NCI-H2171 treated with DMSO at 0.1 percent for 48 hours (cell line): ENCODE data around the gene SLC25A4.

Experiments
- DNase-seq: peaks from one replicate; lab custom pipeline; 2025; lab: John Stamatoyannopoulos, UW

The SLC25A4 gene

GRCh38 chr4:185120631-185120946 is 22.5 kb upstream of the SLC25A4 start:
- no peak for DNase-seq

DNA sequence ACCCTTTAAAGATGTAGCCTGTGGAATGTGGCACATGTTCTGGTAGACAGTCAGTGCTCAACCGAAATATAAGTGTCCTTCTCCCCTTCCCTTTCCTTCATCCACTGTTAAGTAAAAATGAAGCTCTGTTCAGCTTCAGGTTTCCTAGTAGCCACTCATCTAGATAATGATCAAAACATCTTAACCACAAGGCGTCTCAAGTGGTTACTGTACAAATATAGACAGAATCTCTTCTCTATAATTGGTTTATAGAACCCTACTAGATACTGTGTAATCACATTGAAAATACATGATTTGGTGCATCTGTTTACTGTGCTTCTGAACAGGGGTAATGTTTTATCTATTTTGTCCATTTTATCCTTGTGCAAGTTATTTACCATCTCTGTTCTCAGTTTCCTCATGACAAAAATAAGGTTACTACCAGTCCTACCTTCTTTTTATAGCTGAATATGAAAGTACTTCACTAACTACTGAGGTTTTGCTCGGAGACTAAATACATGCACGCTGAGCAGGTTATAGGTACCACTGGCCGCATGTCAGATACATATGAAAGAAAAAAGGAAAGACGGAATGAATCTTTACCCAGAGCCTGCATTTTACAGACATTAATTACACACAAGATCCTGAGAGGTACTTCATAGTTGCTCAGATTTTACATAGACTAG is 20.3 kb upstream of the SLC25A4 start:
- no peak for DNase-seq

GRCh38 chr4:185124006-185124405 is 19.1 kb upstream of the SLC25A4 start:
- no peak for DNase-seq

DNA sequence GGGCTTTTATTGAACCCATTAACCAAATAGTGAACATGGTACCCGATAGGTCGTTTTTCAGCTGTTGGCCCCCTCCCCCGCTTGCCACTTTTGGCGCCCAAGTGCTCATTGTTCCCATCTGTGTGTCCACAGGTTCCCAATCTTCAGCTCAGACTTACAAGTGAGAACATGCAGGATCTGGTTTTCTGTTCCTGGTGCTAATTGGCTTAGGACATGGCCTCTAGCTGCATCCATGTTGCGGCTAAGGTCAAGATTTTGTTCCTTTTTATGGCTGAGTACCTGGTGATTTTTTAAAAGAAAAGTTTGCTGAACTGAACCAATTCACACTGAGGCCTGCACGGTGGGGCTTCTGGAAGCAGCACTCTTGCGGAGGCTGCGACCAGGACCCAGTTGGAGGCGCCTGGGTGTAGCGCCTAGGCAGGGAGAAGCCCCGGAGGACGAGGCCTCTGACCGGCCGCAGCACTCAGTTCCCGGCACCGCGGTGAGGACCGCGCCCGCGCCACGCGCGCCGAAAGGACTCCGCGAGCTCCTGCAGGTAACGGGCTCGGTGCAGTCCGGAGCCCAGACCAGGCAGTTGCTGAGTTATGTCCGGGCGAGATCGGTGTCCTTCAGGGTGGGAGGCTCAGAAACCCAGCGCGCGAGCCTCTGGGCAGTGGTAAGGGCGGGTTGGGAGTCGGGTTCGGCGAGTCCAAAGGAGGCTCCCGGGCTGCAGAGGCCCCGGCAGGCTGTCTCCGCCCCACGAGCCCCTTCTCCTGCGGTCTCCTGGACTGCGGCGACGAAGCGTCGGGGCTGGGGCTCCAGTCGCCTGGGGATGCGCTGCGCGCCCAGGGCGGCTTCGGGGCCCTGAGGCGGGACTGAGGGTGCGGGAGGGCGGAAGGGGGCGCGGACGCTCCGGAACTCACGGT is 15.8 kb upstream of the SLC25A4 start:
- DNase-seq: no peak

GRCh38 chr4:185128272-185129119 is 14.6 kb upstream of the SLC25A4 start:
- no peak for DNase-seq

GRCh38 chr4:185134307-185134869 is 8.7 kb upstream of the SLC25A4 start:
- DNase-seq: peak; percentile 26

DNA sequence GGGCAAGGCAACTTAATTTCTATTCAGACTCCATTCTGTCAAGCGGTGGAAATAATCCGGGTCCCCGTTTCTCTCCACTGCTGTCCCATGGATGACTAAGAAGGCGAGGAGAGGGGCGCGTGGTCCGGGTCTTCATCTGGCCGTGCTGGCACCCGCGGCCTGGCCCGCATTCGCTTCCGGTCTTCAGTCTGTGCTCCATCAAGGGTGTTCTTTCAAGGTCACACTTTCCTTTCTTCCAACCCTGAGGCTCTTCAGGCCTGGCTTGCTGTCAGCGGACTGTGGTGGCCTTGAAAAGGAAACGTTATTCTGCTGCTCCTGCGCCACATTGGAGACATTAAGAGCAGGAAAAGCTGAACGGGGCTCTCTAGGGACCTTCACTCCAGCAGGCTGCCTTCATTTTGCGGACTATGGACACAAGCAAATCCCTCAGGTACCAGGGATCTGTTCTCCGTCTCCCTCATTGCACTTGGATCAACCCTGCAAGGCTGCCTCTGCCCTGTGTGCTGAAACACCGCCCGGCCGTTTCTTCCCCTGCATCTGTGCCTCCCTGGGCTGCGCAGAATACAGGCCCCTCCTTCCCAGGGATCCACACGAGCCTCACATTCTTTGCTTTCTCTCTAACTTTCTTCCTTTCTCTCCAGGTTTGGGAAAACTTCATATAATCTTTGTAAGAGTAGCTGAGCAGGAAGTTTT is 5.7 kb upstream of the SLC25A4 start:
- no peak for DNase-seq

- no peak for DNase-seq
Observed at GRCh38 chr4:185138161-185138560, 4.9 kb upstream of the SLC25A4 start.

GRCh38 chr4:185139736-185140135 is 3.3 kb upstream of the SLC25A4 start:
- no peak for DNase-seq

DNA sequence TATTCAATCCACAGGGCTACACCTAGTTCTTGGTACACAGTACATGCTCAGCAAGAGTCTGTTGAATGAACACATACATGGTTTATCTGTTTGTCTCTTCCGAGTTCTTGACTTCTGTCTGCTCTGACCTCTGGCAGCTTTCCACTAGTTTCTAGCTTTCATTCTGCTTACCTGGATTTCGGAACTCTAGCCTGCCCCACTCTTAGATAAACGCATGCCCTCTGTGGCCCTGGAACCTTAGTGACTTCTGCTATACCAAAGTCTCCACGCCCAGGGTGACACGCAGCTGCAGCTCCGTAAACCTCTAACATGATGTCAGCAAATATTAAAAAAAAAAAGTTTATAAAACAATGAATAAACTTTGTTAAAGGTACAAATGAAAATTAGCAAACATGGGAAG is 1.3 kb upstream of the SLC25A4 start:
- no peak for DNase-seq

DNA sequence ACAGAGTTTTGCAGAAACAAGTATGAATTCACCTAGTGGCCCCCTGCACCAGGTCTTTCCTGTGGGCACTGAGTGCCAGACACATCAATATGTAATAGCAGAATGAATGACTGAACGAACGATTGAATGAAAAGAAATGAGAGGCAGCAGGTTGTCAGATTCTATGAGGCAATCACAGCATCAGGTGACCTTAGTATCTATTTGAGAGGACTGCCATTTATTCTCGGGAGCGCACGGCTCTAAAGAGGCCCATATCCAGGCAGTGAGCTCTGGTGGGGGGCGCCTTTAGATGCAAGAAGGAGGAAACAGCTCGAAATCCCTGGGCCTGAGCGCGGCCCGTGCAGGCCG is 528 bp upstream of the SLC25A4 start:
- DNase-seq: peak; percentile 22

- peak; percentile 43 for DNase-seq
Observed at GRCh38 chr4:185143601-185143969, 519 bp downstream of the SLC25A4 start.

DNA sequence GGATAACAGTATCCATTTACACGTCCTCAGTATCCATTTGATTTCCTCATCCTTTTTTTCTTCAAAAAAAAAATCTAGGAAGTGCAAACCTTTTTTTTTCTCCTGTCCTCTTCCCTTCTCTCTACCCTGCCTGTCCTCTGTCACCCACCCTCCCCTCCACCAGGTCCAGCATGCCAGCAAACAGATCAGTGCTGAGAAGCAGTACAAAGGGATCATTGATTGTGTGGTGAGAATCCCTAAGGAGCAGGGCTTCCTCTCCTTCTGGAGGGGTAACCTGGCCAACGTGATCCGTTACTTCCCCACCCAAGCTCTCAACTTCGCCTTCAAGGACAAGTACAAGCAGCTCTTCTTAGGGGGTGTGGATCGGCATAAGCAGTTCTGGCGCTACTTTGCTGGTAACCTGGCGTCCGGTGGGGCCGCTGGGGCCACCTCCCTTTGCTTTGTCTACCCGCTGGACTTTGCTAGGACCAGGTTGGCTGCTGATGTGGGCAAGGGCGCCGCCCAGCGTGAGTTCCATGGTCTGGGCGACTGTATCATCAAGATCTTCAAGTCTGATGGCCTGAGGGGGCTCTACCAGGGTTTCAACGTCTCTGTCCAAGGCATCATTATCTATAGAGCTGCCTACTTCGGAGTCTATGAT is 1.7 kb downstream of the SLC25A4 start:
- no peak for DNase-seq

DNA sequence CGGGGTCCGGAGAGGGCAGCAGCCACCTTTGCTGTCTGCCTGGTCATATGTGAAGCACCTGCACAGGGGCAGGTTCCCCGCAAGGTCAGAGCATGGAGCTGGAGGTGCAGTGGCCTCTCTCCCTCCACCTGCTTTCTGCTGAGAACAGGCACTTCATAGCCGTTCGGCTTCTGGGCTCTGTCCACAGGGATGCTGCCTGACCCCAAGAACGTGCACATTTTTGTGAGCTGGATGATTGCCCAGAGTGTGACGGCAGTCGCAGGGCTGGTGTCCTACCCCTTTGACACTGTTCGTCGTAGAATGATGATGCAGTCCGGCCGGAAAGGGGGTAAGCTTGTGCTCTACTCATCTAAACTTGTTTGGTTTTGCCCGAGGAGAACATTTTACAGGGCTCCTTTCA is 2.5 kb downstream of the SLC25A4 start:
- DNase-seq: no peak

GRCh38 chr4:185149392-185149791 is 6.3 kb downstream of the SLC25A4 start:
- no peak for DNase-seq

- no peak for DNase-seq
Observed at GRCh38 chr4:185151296-185151695, 8.2 kb downstream of the SLC25A4 start.

GRCh38 chr4:185165605-185166063 is 22.6 kb downstream of the SLC25A4 start:
- DNase-seq: no peak

- DNase-seq: no peak
Observed at GRCh38 chr4:185167234-185167633, 24.2 kb downstream of the SLC25A4 start.

- DNase-seq: no peak
Observed at GRCh38 chr4:185171373-185172071, 28.5 kb downstream of the SLC25A4 start.

DNA sequence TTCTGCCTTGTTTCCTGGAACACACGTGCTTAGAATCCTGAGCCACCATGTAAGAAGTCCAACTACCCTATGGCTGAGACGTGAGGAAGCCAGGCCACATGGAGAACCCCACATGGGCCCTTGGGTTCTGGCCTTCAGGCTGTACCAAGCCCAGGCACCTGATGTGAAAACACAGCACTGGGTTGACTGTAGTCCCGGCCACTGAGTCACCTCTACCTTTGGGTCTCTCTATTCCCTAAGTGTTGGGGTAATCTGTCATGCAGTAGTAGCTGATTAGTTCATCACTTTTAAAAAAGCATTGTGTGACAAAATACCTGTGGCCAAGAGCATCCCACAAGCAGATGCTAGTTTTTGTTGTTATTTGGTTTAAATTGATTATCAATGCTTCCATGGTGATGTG is 36.4 kb downstream of the SLC25A4 start:
- no peak for DNase-seq

GRCh38 chr4:185182239-185182638 is 39.2 kb downstream of the SLC25A4 start:
- no peak for DNase-seq
